Activated T-cell treated with anti-CD3 and anti-CD28 coated beads for 4 hours (primary cell): ENCODE data around the gene AUTS2.

Experiments used
- DNase-seq: peaks from one replicate; pipeline ENCODE4 v3.0.0-alpha.2; 2020

Gene AUTS2

GRCh38 chr7:69826283-69826682, 228.0 kb downstream of the AUTS2 start:
- DNase-seq, result no peak

GRCh38 chr7:69827140-69827539, 228.9 kb downstream of the AUTS2 start:
- no peak for DNase-seq

GRCh38 chr7:69827558-69827957, 229.3 kb downstream of the AUTS2 start:
- no peak for DNase-seq

- DNase-seq, result no peak
These were observed 234.1 kb downstream of the AUTS2 start for GRCh38 chr7:69832356-69832755.

- DNase-seq, result no peak
These were observed 235.7 kb downstream of the AUTS2 start for GRCh38 chr7:69833964-69834363.

GRCh38 chr7:69836702-69837101, 238.4 kb downstream of the AUTS2 start:
- no peak for DNase-seq

- no peak for DNase-seq
These were observed 239.3 kb downstream of the AUTS2 start for GRCh38 chr7:69837387-69838068.

- no peak for DNase-seq
These were observed 241.5 kb downstream of the AUTS2 start for GRCh38 chr7:69839782-69840181.

- no peak for DNase-seq
These were observed 242.0 kb downstream of the AUTS2 start for GRCh38 chr7:69840248-69840647.

- DNase-seq, result no peak
These were observed 245.4 kb downstream of the AUTS2 start for GRCh38 chr7:69843653-69844052.

GRCh38 chr7:69844264-69844868, 246.1 kb downstream of the AUTS2 start:
- no peak for DNase-seq

- no peak for DNase-seq
These were observed 247.6 kb downstream of the AUTS2 start for GRCh38 chr7:69845721-69846495.

GRCh38 chr7:69847921-69848612, 249.8 kb downstream of the AUTS2 start:
- no peak for DNase-seq

- DNase-seq, result no peak
These were observed 251.0 kb downstream of the AUTS2 start for GRCh38 chr7:69849268-69849667.

GRCh38 chr7:69857014-69857413, 258.7 kb downstream of the AUTS2 start:
- DNase-seq, result no peak

- no peak for DNase-seq
These were observed 260.2 kb downstream of the AUTS2 start for GRCh38 chr7:69858471-69858870.

GRCh38 chr7:69859342-69859741, 261.1 kb downstream of the AUTS2 start:
- no peak for DNase-seq

- DNase-seq, result no peak
These were observed 262.2 kb downstream of the AUTS2 start for GRCh38 chr7:69860486-69860885.

- DNase-seq, result no peak
These were observed 262.8 kb downstream of the AUTS2 start for GRCh38 chr7:69860941-69861622.

GRCh38 chr7:69862413-69863064, 264.3 kb downstream of the AUTS2 start:
- no peak for DNase-seq

- DNase-seq, result no peak
These were observed 266.0 kb downstream of the AUTS2 start for GRCh38 chr7:69864274-69864673.

- DNase-seq, result no peak
These were observed 266.5 kb downstream of the AUTS2 start for GRCh38 chr7:69864822-69865221.
